GM20000 (cell line): ENCODE measurements around the gene EPC2.

Experiments
- DNase-seq: peaks from one replicate; pipeline ENCODE4 v3.0.0; 2012; ENCODE audit warnings: low spot score
- TF ChIP-seq, protein P1 (sequence below): IDR thresholded peaks from 2 replicates; pipeline ENCODE4 v1.5.1; 2012; ENCODE audit warnings: mild to moderate bottlenecking, control low read depth; ENCODE audit errors: extremely low read depth, missing control alignments

The EPC2 gene

DNA sequence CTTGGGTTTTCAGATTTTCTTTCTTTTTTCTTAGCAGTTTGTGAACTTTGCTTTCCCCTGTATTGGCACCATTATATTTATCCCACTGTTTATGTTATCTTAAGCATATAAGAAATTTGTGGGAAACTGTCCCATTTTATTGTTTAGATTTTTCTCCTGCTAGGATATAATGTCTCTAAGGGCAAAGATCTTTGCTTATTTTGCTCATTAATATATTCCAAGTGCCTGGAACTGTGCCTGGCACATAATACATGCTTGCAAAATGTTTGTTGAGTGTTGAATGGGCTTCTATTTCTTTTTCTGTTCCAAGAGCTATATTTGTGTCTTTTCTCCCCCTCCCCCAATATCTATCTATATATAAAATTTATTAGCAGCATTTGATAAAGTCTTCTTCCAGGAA lies 5.4 kb downstream of the EPC2 start:
- TF ChIP-seq, protein P1, sequence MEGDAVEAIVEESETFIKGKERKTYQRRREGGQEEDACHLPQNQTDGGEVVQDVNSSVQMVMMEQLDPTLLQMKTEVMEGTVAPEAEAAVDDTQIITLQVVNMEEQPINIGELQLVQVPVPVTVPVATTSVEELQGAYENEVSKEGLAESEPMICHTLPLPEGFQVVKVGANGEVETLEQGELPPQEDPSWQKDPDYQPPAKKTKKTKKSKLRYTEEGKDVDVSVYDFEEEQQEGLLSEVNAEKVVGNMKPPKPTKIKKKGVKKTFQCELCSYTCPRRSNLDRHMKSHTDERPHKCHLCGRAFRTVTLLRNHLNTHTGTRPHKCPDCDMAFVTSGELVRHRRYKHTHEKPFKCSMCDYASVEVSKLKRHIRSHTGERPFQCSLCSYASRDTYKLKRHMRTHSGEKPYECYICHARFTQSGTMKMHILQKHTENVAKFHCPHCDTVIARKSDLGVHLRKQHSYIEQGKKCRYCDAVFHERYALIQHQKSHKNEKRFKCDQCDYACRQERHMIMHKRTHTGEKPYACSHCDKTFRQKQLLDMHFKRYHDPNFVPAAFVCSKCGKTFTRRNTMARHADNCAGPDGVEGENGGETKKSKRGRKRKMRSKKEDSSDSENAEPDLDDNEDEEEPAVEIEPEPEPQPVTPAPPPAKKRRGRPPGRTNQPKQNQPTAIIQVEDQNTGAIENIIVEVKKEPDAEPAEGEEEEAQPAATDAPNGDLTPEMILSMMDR, result no peak
- DNase-seq, result no peak

DNA sequence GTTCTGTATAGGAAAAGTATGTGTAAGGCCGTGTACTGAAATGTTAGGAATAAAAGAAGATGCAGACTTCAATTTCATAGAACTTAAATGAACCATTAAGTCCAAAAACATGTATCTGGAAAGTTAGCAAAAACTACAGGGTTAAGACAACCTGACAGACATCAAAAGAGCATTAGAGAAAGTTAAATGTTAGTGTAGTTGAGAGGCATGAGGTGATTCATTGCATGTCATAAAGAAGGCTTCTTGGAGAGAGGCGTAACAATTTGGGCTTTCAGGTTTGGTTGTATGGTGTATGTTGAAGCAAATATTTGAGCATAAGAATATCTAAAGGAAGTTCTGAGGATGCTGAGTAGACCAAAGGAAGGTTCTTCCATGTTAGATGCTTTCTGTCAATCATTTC lies 6.3 kb downstream of the EPC2 start:
- TF ChIP-seq, protein P1, result no peak
- no peak for DNase-seq

DNA sequence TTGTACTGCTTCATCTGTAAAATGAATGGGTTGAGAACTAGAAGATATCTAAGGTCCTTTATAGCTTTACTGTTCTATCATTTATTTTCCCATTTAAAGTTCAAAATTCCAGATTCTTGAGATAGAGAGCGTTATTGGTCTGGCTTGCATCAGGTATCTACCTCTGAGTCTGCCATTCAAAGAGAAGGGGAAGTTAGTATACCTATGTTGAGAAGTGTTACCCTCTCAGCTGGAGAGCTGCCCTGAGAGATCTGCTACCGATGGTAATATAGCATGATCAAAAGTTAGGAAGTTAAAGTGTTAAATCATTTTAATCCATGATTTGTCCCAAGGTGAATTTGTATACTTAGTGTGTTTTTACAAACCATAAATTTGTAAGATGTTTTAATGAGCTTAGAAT lies 7.4 kb downstream of the EPC2 start:
- DNase-seq, result no peak
- TF ChIP-seq, protein P1, result no peak

DNA sequence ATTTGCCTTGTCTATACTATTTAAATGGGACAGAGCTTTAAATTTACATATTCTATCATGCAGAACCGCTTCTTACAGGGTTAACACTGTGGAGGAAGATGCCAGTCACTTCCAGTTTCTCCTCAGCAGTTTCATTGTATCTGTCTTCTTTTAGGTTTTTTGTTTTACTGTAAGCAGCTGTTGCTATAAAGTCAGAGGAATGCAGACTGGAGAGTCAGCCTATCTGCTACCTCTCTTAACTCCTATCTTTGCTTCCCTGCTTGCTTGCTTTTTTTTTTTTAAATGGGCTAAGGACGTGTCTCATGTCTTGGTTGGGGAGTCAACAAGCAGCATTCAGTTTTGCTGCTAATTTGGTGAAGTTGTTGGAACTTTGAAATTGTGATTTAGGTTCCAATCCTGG lies 8.9 kb downstream of the EPC2 start:
- peak; percentile 25 for DNase-seq
- TF ChIP-seq, protein P1, result no peak

DNA sequence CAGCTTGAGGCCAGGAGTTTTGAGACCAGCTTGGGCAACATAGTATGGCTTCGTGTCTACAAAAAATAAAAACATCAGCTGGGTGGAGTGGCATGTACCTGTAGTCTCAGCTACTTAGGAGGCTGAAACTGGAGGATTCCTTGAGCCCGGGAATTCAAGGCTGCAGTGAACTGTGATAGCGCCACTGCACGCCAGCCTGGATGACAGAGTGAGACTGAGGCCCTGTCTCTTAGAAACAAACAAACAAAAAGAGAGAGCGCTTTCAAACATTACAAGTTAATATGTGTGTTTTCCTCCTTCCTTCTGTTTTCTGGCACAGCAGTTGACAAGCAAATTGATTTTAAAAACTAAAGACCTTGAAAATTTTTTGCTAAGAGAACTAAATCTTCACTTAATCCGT lies 9.9 kb downstream of the EPC2 start:
- DNase-seq, result no peak
- TF ChIP-seq, protein P1, result no peak

DNA sequence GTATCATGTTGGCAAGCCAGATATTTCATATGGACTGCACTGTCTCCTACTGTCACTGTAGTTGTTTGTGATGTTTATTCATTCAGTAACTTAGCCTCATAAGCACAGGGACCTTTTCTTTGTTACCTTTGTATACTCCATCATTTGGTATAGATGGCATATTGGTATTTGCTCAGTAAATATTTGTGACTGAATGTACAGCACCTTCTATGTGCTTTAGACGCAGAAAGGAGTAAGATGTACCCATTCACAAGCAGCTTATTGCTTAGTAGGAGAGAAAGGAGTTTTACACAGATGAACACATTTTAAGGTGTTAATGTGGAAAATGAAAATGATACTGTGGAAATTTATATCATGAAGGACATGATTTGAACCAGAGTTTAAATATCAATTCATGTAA lies 12.0 kb downstream of the EPC2 start:
- no peak for DNase-seq
- TF ChIP-seq, protein P1, result no peak

DNA sequence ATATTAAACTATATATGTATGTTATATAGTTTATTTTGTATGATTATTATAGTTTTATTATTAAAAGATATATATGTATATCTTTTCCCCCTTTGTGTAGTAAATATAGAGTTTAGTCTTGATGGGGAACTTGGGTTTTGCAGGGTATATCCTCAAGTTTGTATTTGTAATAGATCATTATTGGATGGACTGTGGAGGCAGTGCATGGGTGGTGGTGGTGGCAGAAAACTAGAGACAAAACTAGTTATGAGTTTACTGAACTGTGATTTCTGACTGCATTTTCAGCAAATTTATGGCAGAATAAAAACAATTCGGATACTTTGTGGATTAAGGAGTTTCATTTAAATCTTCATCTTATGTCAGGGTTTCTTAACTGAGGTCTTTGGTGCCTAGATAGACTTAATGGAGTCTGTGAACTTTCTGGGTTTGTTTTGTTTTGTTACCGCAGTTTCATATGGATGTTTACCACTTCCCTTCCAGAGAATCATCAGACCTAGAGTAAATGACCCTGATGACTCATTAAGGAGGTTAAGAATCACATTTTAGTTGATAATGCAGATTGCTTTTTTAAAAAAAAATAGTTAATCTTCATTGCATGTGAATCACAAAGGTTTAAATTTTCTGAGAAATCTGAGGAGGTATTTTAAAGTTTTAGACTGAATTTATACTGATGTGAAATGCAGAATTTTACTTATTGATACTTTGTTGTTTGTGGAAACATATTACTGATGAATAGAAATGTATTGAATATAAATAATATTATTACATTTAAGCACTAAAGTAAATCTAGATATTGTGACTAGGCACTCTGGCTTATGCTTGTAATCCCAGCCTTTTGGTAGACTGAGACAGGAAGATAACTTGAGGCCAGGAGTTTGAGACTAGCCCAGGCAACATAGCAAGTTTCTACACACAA lies 14.5 kb downstream of the EPC2 start:
- DNase-seq, result peak; percentile 27
- TF ChIP-seq, protein P1, result no peak
